ENCODE data around the gene TRDMT1. TPM values are rescaled to one million over a fixed set of nuclear protein-coding genes. Genes with fewer than 3 reads are reported as not detected.
A peak's percentile ranks its signal among the peaks of the same experiment; 100 is the strongest.

TRDMT1 gene
- total RNA-seq, 1 donor from 2014 or later, result 5.7 TPM

DNA sequence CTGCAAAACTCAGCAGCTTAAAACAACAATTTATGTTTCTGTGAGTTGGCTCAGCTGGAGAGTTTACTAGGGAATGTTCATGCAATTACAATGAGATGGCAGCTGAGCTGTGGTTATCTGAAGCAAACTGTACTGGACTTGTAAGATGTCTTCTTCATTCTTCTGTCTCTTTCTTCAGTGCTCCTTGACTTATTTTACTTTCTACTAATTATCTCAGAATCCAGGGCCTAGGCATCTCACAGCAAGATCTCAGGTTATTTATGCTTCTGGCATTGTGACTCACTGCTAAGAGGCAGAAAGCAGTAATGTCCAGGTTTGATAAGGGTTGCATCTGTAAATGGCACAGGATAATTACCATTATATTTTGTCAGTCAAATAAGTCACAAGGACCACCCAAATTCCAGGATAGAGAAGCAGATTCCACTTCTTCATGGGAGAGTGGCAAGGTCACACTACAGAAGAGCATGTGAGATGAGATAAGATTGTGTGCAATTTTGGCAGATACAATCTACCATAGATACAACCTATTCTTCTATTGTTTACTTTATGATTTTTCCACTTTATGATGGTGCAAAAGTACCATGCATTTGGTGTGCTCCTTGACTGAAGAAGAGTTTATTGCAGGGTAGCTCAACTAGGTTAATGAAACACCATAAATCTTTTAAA is 43.4 kb upstream of the TRDMT1 start:
- H3K27ac ChIP-seq, result no peak overlapping the region
- no peaks in the 10 kb centered on the region for H3K4me1 ChIP-seq
- H3K36me3 ChIP-seq, result no peaks in the 10 kb centered on the region
- H3K27me3 ChIP-seq, result no peaks in the 10 kb centered on the region
- intact Hi-C loops (cut with DNase I), result loop anchor here (5.0 kb wide), 1 partner anchor 303 kb away; no protein-coding TSS in a partner anchor
- H3K9me3 ChIP-seq, result no peaks in the 10 kb centered on the region
- DNase-seq (ENCODE audit: low spot score in 2 of 2), result no peak
- TF ChIP-seq, protein P1, sequence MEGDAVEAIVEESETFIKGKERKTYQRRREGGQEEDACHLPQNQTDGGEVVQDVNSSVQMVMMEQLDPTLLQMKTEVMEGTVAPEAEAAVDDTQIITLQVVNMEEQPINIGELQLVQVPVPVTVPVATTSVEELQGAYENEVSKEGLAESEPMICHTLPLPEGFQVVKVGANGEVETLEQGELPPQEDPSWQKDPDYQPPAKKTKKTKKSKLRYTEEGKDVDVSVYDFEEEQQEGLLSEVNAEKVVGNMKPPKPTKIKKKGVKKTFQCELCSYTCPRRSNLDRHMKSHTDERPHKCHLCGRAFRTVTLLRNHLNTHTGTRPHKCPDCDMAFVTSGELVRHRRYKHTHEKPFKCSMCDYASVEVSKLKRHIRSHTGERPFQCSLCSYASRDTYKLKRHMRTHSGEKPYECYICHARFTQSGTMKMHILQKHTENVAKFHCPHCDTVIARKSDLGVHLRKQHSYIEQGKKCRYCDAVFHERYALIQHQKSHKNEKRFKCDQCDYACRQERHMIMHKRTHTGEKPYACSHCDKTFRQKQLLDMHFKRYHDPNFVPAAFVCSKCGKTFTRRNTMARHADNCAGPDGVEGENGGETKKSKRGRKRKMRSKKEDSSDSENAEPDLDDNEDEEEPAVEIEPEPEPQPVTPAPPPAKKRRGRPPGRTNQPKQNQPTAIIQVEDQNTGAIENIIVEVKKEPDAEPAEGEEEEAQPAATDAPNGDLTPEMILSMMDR (IDR thresholded peaks at IDR 0.05), result no peak
- no peak overlapping the region for H3K4me3 ChIP-seq

DNA sequence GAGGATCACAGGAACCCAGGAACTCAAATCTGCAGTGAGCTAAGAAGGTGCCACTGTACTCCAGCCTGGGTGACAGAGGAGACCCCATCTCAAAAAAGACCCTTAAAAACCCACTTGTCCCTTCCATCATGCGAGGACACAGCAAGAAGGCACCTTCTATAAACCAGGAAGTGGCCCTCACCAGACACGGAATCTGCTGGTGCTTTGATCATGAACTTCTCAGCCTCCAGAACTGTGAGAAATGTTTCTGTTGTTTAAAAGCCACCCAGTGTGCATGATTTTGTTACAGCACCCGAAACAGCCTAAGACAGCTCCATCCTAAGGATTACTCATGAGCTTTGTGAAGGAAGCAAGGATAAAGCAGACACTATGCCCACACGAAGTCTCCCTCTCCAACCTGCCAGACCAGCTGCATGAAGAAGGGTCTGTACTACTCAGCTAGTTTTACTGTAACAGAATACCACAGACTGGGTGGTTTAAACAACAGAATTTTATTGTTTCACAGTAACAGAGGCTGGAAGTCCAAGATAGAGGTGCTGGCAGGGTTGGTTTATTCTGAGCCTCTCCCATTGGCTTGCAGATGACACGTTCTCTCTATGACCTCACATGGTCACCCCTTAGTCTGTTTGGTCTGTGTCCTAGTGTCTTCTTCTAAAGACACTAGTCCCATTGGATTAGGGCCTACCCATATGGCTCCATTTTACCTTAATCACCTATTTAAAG is 40.3 kb upstream of the TRDMT1 start:
- TF ChIP-seq, protein P1 (IDR thresholded peaks at IDR 0.05), result no peak
- Histone ChIP-seq H3K27me3 (no peaks in the 10 kb centered on the region), H3K4me3 (no peak overlapping the region), H3K27ac (no peak overlapping the region), H3K36me3 (peaks cover 0 to 9% of the 10 kb centered on the region in 2 donors), H3K4me1 (peaks cover 0 to 6% of the 10 kb centered on the region in 2 donors), H3K9me3 (no peaks in the 10 kb centered on the region)
- intact Hi-C loops (cut with DNase I), result loop anchor here (5.0 kb wide), 1 partner anchor 299 kb away; no protein-coding TSS in a partner anchor
- DNase-seq (ENCODE audit: low spot score in 2 of 2), result no peak

DNA sequence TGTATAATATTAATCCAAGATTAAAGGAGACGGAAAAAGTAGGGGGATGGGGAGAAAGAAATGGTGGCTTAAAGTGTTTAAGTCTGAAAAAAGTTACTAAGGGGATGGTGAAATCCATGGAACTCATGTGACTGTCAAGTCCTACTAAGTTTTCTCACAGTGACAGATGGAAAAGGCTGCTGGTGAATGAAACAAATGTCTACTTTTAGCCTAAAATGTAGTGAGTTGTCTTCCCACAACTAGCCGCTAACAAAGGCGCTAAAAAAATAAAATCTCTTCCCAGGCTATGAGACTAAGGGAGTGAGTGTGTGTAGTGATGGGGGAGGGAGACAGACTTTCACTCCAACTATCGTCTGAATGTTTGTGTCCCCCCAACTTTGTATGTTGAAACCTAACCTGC is 39.1 kb upstream of the TRDMT1 start:
- DNase-seq (ENCODE audit: low spot score in 2 of 2), result no peak
- H3K36me3 ChIP-seq, result peaks cover 10 to 21% of the 10 kb centered on the region in 2 donors
- no peaks in the 10 kb centered on the region for H3K9me3 ChIP-seq
- H3K27ac ChIP-seq, result no peak overlapping the region
- intact Hi-C loops (cut with DNase I), result loop anchor here (5.0 kb wide), 1 partner anchor 298 kb away; no protein-coding TSS in a partner anchor
- TF ChIP-seq, protein P1 (IDR thresholded peaks at IDR 0.05), result no peak
- H3K27me3 ChIP-seq, result no peaks in the 10 kb centered on the region
- H3K4me1 ChIP-seq, result peaks cover 0 to 16% of the 10 kb centered on the region in 2 donors
- H3K4me3 ChIP-seq, result no peak overlapping the region

DNA sequence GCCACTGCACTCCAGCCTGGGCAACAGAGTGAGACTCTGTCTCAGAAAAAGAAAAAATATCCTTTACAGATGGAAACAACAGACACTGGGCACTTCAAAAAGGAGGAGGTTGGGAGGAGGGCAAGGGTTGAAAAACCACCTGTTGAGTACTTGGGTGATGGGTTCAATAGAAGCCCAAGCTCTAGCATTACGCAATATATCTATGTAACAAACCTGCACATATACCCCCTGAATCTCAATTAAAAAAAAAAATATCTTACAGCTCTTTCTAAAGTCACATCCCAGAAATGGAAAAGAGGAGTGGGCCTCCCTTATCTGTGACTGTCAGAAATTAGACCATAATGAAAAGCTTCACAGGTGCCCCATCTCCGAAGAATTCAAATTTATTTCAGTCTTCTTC is 38.6 kb upstream of the TRDMT1 start:
- Histone ChIP-seq H3K36me3 (peaks cover 14 to 26% of the 10 kb centered on the region in 2 donors), H3K27me3 (no peaks in the 10 kb centered on the region), H3K4me1 (peaks cover 1 to 21% of the 10 kb centered on the region in 2 donors), H3K9me3 (no peaks in the 10 kb centered on the region), H3K27ac (peak overlapping the region; percentile 54 to 55), H3K4me3 (no peak overlapping the region)
- DNase-seq (ENCODE audit: low spot score in 2 of 2), result no peak
- intact Hi-C loops (cut with DNase I), result loop anchor here (5.0 kb wide), 1 partner anchor 298 kb away; no protein-coding TSS in a partner anchor
- TF ChIP-seq, protein P1 (IDR thresholded peaks at IDR 0.05), result no peak

DNA sequence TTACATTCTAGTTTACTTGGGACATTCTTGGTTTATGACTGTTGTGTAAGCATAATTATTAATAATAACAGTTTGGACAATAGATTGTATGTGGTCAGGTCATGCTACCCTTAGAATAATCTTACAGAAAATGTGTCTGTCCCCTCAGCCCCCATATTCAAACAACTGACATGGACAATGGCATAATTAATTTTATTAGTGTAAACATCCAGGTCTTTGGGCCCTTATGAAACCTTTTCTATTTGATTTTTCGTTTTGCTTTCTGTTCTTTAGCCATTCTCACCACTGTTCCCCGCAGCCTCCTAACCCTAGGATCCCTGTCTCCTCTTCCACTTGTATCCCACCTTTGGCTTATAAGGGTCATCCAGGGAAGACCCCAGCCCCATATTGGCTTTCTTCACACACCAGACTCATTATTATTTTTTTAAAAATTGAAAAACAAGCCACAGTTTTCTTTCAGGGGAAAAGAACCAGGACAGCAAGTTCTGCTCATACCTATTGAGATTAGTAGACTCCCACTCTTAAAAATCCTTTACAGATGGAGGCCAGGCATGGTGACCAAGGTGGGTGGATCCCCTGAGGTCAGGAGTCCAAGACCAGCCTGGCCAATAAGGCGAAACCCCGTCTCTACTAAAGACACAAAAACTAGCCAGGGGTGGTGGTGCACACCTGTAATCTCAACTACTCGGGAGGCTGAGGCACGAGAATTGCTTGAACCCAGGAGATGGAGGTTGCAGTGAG is 38.0 kb upstream of the TRDMT1 start:
- H3K27me3 ChIP-seq, result no peaks in the 10 kb centered on the region
- TF ChIP-seq, protein P1 (IDR thresholded peaks at IDR 0.05), result no peak
- no peaks in the 10 kb centered on the region for H3K9me3 ChIP-seq
- intact Hi-C loops (cut with DNase I), result loop anchor here (2.0 to 5.0 kb wide), 2 partner anchors 17 to 297 kb away; no protein-coding TSS in a partner anchor
- H3K4me1 ChIP-seq, result peaks cover 5 to 26% of the 10 kb centered on the region in 2 donors
- peak overlapping the region; percentile 54 to 55 for H3K27ac ChIP-seq
- no peak for DNase-seq (ENCODE audit: low spot score in 2 of 2)
- peaks cover 20 to 32% of the 10 kb centered on the region in 2 donors for H3K36me3 ChIP-seq
- H3K4me3 ChIP-seq, result no peak overlapping the region

Measured in ascending aorta (tissue), 2 donors.